ENCODE measurements around the gene ITGA2. TPM values are rescaled to one million over a fixed set of nuclear protein-coding genes. Genes with fewer than 3 reads are reported as not detected.

Gene ITGA2
- total RNA-seq, 1 experiment from 2014 or later, result 5.2 TPM

DNA sequence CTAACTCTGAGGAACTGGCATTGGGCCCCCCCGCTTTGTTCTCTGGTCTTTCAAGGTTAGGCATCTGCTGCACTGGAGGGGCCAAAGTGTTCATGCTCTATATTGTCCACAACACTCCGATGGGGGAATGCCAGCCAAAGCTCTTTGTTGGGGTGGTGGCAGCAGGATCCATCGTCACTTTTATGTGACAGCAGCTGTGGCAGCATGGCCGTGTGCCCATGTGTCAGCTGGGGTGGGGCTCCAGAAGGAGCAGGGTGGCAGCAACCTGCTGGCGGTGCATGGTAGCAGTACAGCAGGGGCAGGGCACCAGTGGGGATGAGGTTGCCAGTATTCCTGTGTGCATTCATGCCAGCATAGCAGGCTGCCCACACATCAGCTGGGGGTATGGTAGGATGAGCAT, 28.2 kb downstream of the ITGA2 start:
- DNase-seq (ENCODE audit: low read depth in 1 of 2, low spot score in 2 of 2), result no peak
- no peak overlapping the region for H3K4me3 ChIP-seq
- H3K36me3 ChIP-seq, result no peaks in the 10 kb centered on the region
- peaks cover 31% of the 10 kb centered on the region for H3K4me1 ChIP-seq (replicated peaks)
- H3K27ac ChIP-seq, result no peak overlapping the region
- H3K27me3 ChIP-seq (replicated peaks), result no peaks in the 10 kb centered on the region
- peaks cover 8% of the 10 kb centered on the region; the same call in 1 of the 2 replicates for H3K9me3 ChIP-seq (replicated peaks)

DNA sequence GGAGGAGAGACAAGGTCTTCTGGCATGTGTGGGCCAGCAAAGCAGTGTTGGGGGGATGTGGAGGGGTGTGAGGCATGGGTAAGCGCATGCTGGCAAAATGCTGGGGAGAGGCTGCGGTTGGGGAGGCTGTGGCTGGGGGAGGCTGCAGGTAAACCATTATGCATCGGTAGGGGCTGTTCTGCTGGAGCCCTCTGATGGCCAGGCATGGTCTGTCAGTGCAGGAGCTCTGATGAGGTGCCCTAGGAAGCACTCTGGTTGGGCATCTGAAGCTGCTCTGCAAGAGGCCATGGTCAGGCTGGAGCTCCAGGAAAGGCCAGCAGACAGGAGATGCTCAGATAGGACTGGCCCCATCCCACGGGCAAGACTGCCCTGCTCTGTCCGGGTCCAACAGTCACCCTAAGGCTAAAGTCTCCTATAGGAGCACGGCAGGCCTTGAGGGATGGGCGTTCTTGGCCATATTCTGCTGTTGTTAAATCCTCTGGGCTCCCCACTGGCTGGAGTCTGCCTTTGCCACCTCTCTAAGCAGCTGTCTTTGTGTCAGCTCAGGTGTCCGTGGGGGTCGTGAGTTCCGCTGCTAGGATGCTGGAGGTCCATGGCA, 28.7 kb downstream of the ITGA2 start:
- no peak for DNase-seq (ENCODE audit: low read depth in 1 of 2, low spot score in 2 of 2)
- H3K36me3 ChIP-seq, result no peaks in the 10 kb centered on the region
- H3K27ac ChIP-seq, result no peak overlapping the region

DNA sequence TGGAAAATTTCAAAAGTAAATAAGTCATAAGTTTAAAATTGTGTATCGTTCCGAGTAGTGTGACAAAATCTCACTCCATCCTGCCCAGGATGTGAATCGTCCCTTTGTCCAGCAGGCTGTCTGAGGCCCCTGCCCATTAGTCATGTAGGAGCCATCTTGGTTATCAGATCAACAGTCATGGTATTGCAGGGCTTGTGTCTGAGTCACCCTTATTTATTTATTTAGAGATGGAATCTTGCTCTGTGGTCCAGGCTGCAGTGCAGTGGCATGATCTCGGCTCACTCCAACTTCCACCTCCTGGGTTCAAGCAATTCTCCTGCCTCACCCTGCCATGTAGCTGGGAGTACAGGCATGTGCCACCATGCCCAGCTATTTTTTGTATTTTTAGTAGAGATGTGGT, 30.2 kb downstream of the ITGA2 start:
- Histone ChIP-seq H3K27me3 (replicated peaks) (no peaks in the 10 kb centered on the region), H3K27ac (peak overlapping the region; percentile 75), H3K36me3 (no peaks in the 10 kb centered on the region), H3K9me3 (replicated peaks) (peaks cover 5% of the 10 kb centered on the region; the same call in 1 of the 2 replicates), H3K4me3 (no peak overlapping the region), H3K4me1 (replicated peaks) (peaks cover 48% of the 10 kb centered on the region)
- DNase-seq (ENCODE audit: low read depth in 1 of 2, low spot score in 2 of 2), result peak; percentile 65 to 84

More for the DNA sequence above, 28.7 kb downstream of the ITGA2 start:
- H3K27me3 ChIP-seq (replicated peaks), result no peaks in the 10 kb centered on the region
- peaks cover 34% of the 10 kb centered on the region for H3K4me1 ChIP-seq (replicated peaks)
- H3K9me3 ChIP-seq (replicated peaks), result peaks cover 8% of the 10 kb centered on the region; the same call in 1 of the 2 replicates
- H3K4me3 ChIP-seq, result no peak overlapping the region

DNA sequence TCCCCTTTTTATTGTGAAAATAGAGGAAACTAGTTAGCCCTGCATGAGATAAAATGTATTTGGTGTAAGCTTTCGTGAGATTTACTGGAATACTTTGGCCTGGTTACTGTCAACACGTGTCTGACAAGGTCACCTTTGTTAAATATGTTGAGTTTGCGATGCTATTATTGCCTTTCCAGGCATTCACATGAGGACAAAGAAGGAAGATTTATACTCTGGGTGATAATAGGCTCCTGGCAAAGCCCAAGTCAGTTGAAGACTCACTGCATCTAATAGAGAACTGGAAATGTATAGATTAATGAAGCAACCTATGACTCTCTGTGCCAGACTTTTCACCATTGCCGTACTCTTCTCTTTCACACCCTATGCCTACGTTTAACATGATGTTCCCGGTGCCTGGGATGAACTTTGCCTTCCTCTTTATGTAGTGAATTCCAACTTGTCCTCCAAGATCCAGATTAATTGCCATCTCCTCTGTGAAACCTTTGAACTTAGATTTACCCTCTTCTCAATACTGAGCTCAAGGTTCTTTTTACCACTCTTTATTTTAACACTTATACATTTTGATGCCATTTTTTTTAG, 33.9 kb downstream of the ITGA2 start:
- H3K4me3 ChIP-seq, result no peak overlapping the region
- H3K4me1 ChIP-seq (replicated peaks), result peaks cover 57% of the 10 kb centered on the region
- H3K36me3 ChIP-seq, result no peaks in the 10 kb centered on the region
- H3K27ac ChIP-seq, result no peak overlapping the region; the same call in 1 of the 2 replicates
- no peaks in the 10 kb centered on the region for H3K27me3 ChIP-seq (replicated peaks)
- no peaks in the 10 kb centered on the region for H3K9me3 ChIP-seq (replicated peaks)
- DNase-seq (ENCODE audit: low read depth in 1 of 2, low spot score in 2 of 2), result no peak

DNA sequence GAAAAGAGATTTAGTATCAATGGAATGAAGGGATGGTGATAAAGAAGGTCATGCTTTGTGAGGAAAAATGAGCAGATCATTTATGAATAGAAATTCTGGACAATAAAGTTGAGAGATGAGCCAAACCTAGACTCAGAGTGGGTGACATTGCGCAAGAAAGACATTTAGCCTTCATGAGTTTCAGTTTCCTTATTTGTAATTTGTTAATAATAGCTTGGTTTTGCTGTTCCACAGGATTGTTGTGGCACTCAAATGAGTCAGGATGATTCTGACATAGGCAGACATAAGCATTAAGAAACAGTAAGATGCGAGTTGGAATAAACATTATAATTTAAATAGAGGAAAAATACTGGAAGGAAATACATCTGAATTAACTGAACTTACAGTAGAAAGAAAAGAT, 34.8 kb downstream of the ITGA2 start:
- Histone ChIP-seq H3K27me3 (replicated peaks) (no peaks in the 10 kb centered on the region), H3K9me3 (replicated peaks) (no peaks in the 10 kb centered on the region), H3K27ac (peak overlapping the region; percentile 23), H3K36me3 (no peaks in the 10 kb centered on the region), H3K4me3 (no peak overlapping the region), H3K4me1 (replicated peaks) (peaks cover 64% of the 10 kb centered on the region)
- DNase-seq (ENCODE audit: low read depth in 1 of 2, low spot score in 2 of 2), result no peak

DNA sequence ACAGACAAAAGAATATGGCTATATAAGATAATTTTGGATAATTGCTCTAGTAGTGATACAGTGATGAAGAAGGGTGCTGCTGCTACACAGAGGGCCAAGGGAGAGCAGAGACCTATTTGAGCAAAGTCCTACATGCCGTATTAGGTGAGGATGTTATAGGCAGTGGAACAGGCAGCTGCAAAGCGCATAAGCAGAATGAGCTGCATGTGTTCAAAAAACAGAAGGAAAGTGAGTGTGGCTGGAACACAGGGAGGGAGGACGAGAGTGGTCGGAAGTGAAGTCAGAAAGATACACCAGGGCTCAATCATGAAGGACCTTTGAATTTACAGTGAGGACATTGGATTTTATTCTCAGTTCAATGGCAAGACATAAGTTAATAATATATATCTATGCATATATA, 35.4 kb downstream of the ITGA2 start:
- Histone ChIP-seq H3K4me3 (no peak overlapping the region), H3K4me1 (replicated peaks) (peaks cover 64% of the 10 kb centered on the region), H3K36me3 (no peaks in the 10 kb centered on the region), H3K9me3 (replicated peaks) (no peaks in the 10 kb centered on the region), H3K27me3 (replicated peaks) (no peaks in the 10 kb centered on the region), H3K27ac (peak overlapping the region; percentile 23)
- no peak for DNase-seq (ENCODE audit: low read depth in 1 of 2, low spot score in 2 of 2)

DNA sequence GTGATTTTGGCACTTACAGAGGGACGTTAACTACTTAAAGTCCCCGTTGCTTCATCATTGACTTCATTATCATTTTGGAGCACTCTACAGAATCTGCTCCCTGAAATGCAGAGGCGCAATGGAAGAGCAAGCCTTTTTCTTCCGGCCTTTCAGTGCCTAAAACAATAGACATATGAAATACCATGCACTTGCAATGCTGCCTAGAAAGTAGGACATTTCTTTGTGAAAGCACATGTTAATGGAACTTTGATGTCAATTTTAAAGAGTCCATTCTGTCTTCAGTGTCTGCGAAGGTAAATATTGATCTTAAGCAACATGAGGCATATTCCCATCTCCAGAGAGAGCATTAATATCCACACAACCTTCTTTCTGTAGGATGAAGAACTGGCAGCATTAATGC, 36.3 kb downstream of the ITGA2 start:
- no peak overlapping the region for H3K27ac ChIP-seq

DNA sequence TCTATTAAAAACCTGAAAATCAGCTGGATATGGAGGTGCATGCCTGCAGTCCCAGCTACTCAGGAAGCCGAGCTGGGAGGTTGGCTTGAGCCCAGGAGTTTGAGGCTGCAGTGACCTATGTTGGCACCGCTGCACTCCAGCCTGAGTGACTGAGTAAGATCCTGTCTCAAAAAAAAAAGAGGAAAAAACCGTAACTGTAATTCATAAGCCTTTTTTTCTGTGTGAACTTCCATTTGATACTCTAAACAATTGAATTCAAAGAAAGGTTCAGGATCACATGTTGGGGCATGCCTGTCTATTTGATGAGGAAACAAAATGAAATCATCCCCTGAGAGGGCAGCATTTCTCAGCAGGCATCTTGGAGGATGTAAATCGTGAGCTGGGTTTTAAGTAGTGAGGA, 38.8 kb downstream of the ITGA2 start:
- peak; percentile 70 for DNase-seq (ENCODE audit: low read depth in 1 of 2, low spot score in 2 of 2)
- H3K4me3 ChIP-seq, result no peak overlapping the region
- H3K27ac ChIP-seq, result peak overlapping the region; percentile 71
- H3K9me3 ChIP-seq (replicated peaks), result no peaks in the 10 kb centered on the region
- H3K27me3 ChIP-seq (replicated peaks), result no peaks in the 10 kb centered on the region
- H3K4me1 ChIP-seq (replicated peaks), result peaks cover 85% of the 10 kb centered on the region
- no peaks in the 10 kb centered on the region for H3K36me3 ChIP-seq

More for the DNA sequence above, 36.3 kb downstream of the ITGA2 start:
- no peaks in the 10 kb centered on the region for H3K9me3 ChIP-seq (replicated peaks)
- no peaks in the 10 kb centered on the region for H3K27me3 ChIP-seq (replicated peaks)
- H3K4me1 ChIP-seq (replicated peaks), result peaks cover 66% of the 10 kb centered on the region
- H3K4me3 ChIP-seq, result no peak overlapping the region
- no peak for DNase-seq (ENCODE audit: low read depth in 1 of 2, low spot score in 2 of 2)
- H3K36me3 ChIP-seq, result no peaks in the 10 kb centered on the region

DNA sequence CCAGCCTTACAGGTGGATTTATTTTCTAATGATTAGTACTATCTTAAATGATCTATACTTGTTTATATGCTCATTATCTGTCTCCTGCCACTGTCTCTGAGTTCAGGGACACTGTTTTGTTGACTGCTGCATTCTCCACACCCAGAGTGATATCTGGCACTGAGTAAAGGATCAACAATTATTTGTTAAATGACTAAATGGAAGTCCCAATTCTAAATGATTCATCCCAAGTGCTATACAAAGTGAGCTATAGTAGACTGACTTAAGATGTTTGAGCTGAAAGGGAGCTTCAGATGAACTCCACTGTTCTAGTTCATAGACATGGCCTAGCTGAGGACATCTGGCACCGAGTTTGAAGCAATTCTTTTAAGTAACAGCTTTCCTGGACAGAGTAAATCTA, 40.5 kb downstream of the ITGA2 start:
- no peak overlapping the region for H3K4me3 ChIP-seq
- peaks cover 70% of the 10 kb centered on the region for H3K4me1 ChIP-seq (replicated peaks)
- no peak for DNase-seq (ENCODE audit: low read depth in 1 of 2, low spot score in 2 of 2)
- no peaks in the 10 kb centered on the region for H3K27me3 ChIP-seq (replicated peaks)
- H3K36me3 ChIP-seq, result no peaks in the 10 kb centered on the region
- H3K27ac ChIP-seq, result no peak overlapping the region
- H3K9me3 ChIP-seq (replicated peaks), result no peaks in the 10 kb centered on the region

DNA sequence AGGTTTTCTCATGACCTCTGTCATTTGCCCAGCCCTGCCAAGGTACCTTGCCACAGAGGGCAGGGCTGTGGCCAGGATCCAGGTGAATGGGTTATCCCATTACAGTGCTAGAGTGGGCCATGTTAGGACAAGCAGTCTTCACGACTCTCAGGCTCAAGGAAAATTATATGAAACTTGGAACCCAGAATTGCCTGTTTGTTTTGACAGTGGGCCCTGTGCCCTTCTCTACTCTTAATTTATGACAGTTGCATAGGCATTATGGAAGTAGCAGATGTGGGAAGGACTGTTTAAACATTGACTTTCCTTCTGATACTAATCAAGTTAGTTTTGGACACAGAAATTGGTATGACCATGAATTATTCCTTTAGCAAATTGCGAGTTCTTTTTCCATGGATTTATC, 41.7 kb downstream of the ITGA2 start:
- H3K36me3 ChIP-seq, result 0 out of 2 replicates have a peak, but pooled peaks cover 1% of the 10 kb centered on the region
- peaks cover 60% of the 10 kb centered on the region for H3K4me1 ChIP-seq (replicated peaks)
- no peak for DNase-seq (ENCODE audit: low read depth in 1 of 2, low spot score in 2 of 2)

DNA sequence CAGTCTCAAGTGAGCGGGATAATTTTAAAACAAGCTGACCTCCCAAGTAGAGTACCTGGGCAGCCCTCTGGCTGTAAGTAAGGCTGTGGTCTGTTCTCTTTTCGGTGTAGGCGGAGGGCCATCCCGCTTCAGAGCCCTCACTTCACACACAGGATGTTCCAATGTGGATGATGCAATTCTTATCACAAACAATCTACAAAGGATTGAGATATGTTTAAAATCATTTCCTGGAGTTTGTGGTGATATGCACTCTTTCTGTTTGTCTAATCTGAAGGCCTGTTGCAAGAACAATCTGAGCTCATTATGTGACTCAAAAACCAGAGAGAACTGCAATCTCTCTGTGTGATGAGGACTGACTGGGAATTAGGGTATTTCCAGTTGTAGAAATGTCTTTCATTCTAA, 42.5 kb downstream of the ITGA2 start:
- Histone ChIP-seq H3K4me1 (replicated peaks) (peaks cover 68% of the 10 kb centered on the region), H3K36me3 (0 out of 2 replicates have a peak, but pooled peaks cover 3% of the 10 kb centered on the region), H3K27me3 (replicated peaks) (no peaks in the 10 kb centered on the region), H3K9me3 (replicated peaks) (no peaks in the 10 kb centered on the region), H3K4me3 (no peak overlapping the region), H3K27ac (peak overlapping the region; percentile 84)
- peak; percentile 79 to 89 for DNase-seq (ENCODE audit: low read depth in 1 of 2, low spot score in 2 of 2)

More for the DNA sequence above, 41.7 kb downstream of the ITGA2 start:
- Histone ChIP-seq H3K4me3 (no peak overlapping the region), H3K27me3 (replicated peaks) (no peaks in the 10 kb centered on the region), H3K9me3 (replicated peaks) (no peaks in the 10 kb centered on the region), H3K27ac (peak overlapping the region; percentile 84)

DNA sequence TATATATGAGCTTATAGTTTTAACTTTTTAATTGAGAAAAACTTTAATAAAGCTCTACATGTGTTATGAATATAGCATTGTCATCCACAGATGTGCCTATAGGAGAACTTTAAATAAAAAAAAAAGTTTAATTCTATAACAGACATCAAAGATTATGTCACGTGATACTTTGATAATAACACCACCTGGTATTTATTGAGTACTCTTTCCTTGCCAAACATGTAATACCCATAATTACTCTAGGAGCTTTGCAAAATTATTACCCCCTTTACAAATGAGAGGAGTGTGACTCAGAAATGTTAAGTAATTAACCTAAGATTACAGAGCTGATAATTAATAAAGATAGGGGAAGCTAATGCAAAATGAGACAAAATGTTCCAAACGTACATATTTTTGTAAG, 43.0 kb downstream of the ITGA2 start:
- no peak overlapping the region for H3K4me3 ChIP-seq
- peaks cover 71% of the 10 kb centered on the region for H3K4me1 ChIP-seq (replicated peaks)

DNA sequence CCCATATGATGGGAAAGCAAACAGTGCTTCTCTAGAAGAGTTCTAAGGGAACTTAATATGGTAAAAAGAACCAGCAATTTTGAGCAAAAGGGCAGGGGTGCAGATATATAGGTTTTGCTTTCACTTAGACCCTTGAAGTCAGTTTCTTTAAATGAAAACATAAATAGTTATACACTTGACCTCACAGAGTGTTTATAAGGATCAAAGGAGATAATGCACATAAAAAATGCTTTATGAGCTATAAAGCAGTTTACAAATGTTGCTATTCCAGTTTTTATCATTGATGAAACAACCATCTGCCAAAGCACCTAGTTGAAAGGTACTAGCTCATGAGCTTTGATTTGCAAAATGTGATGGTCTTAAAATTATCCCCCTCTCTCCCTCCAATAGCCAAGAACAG, 45.7 kb downstream of the ITGA2 start:
- Histone ChIP-seq H3K4me3 (no peak overlapping the region), H3K27ac (no peak overlapping the region), H3K27me3 (replicated peaks) (no peaks in the 10 kb centered on the region), H3K9me3 (replicated peaks) (no peaks in the 10 kb centered on the region), H3K36me3 (0 out of 2 replicates have a peak, but pooled peaks cover 3% of the 10 kb centered on the region), H3K4me1 (replicated peaks) (peaks cover 60% of the 10 kb centered on the region)
- no peak for DNase-seq (ENCODE audit: low read depth in 1 of 2, low spot score in 2 of 2)

More for the DNA sequence above, 43.0 kb downstream of the ITGA2 start:
- Histone ChIP-seq H3K27me3 (replicated peaks) (no peaks in the 10 kb centered on the region), H3K27ac (peak overlapping the region; percentile 84), H3K9me3 (replicated peaks) (no peaks in the 10 kb centered on the region), H3K36me3 (0 out of 2 replicates have a peak, but pooled peaks cover 3% of the 10 kb centered on the region)
- no peak for DNase-seq (ENCODE audit: low read depth in 1 of 2, low spot score in 2 of 2)

DNA sequence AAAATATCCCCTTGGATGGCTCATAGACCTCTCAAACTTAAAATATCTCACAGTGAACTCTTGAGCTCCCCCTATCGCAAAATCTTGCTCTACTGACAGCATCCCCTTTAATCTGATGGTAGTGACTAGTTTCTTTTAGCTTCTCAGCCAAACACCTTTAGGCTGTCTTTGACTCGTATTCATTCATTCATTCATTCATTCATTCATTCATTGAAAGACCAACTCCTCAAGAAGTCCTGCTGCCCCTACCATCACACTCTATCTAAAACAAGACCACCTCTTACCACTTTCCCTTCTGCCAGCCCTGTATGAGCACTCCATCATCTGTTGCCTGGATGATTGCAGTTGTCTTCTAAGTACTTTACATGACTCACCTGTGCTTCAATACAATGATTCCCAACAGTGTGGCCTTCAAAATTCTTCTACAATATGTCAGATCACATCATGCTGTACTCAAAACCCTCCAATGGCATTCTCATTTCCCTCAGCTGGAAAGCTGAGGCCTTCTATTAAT, 46.8 kb downstream of the ITGA2 start:
- Histone ChIP-seq H3K36me3 (0 out of 2 replicates have a peak, but pooled peaks cover 3% of the 10 kb centered on the region), H3K9me3 (replicated peaks) (no peaks in the 10 kb centered on the region), H3K4me3 (no peak overlapping the region), H3K4me1 (replicated peaks) (peaks cover 49% of the 10 kb centered on the region), H3K27me3 (replicated peaks) (no peaks in the 10 kb centered on the region), H3K27ac (no peak overlapping the region)
- DNase-seq (ENCODE audit: low read depth in 1 of 2, low spot score in 2 of 2), result no peak

Measured in SJSA1 (cell line).